Ishikawa (cell line): ENCODE data around the gene CA12.

Experiments used
- CEBPB ChIP-seq: IDR thresholded peaks from 2 replicates; pipeline ENCODE4 v1.6.1; 2012
- CREB1 ChIP-seq: IDR thresholded peaks from 2 replicates; pipeline ENCODE4 v1.6.1; 2012; ENCODE audit warnings: low read depth
- EGR1 ChIP-seq: IDR thresholded peaks from 2 replicates; pipeline ENCODE4 v1.6.1; 2012
- EP300 ChIP-seq: IDR thresholded peaks from 2 replicates; pipeline ENCODE4 v1.6.1; 2012; ENCODE audit warnings: borderline replicate concordance
- FOXM1 ChIP-seq: IDR thresholded peaks from 2 replicates; pipeline ENCODE4 v1.6.1; 2012; ENCODE audit warnings: low read depth, borderline replicate concordance
- NFIC ChIP-seq: IDR thresholded peaks from 2 replicates; pipeline ENCODE4 v1.6.1; 2012
- RAD21 ChIP-seq: IDR thresholded peaks from 2 replicates; pipeline ENCODE4 v1.6.1; 2012; ENCODE audit warnings: low read depth
- TAF1 ChIP-seq: IDR thresholded peaks from 2 replicates; pipeline ENCODE4 v1.6.1; 2012; ENCODE audit warnings: low read depth, mild to moderate bottlenecking
- TCF12 ChIP-seq: IDR thresholded peaks from 2 replicates; pipeline ENCODE4 v1.6.1; 2012; ENCODE audit warnings: low read depth
- TEAD4 ChIP-seq: IDR thresholded peaks from 2 replicates; pipeline ENCODE4 v1.6.1; 2012
- USF1 ChIP-seq: IDR thresholded peaks from 2 replicates; pipeline ENCODE4 v1.6.1; 2012
- YY1 ChIP-seq: IDR thresholded peaks from 2 replicates; pipeline ENCODE4 v1.6.1; 2012; ENCODE audit warnings: low read depth
- ZBTB7A ChIP-seq: IDR thresholded peaks from 2 replicates; pipeline ENCODE4 v1.6.1; 2012; ENCODE audit warnings: low read depth
- TF ChIP-seq, protein P1 (sequence below): IDR thresholded peaks from 2 replicates; pipeline ENCODE4 v1.6.1; 2012
- TF ChIP-seq, protein P2 (sequence below): IDR thresholded peaks from 2 replicates; pipeline ENCODE4 v1.6.1; 2012; ENCODE audit warnings: low read depth, mild to moderate bottlenecking

CA12 gene

DNA sequence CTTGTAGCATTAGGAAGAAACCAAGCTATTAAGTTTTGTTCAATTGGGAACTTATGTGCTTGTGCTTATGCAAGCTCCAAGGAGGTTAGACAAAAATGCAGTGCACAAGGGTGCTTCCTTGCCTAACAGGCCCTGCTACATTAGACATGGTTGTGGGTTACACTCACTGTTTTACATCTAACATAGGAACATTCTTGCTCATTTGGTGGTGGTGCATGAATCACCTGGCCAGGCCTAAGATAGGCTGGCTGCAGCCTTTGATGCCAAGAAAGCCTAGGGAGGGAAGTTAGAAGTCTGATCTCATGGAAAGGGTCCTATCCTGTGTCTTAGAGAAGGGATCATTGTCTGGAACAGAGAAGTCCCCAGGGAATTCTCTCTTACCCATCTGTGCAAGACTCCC, 43.5 kb downstream of the CA12 start:
- TF ChIP-seq USF1 (no peak), TEAD4 (no peak), RAD21 (no peak), CEBPB (no peak), YY1 (no peak), TAF1 (no peak), EP300 (no peak), NFIC (no peak), EGR1 (no peak), FOXM1 (no peak), ZBTB7A (no peak), CREB1 (no peak), TCF12 (no peak)
- TF ChIP-seq, protein P1, sequence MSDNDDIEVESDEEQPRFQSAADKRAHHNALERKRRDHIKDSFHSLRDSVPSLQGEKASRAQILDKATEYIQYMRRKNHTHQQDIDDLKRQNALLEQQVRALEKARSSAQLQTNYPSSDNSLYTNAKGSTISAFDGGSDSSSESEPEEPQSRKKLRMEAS, result no peak
- TF ChIP-seq, protein P2, sequence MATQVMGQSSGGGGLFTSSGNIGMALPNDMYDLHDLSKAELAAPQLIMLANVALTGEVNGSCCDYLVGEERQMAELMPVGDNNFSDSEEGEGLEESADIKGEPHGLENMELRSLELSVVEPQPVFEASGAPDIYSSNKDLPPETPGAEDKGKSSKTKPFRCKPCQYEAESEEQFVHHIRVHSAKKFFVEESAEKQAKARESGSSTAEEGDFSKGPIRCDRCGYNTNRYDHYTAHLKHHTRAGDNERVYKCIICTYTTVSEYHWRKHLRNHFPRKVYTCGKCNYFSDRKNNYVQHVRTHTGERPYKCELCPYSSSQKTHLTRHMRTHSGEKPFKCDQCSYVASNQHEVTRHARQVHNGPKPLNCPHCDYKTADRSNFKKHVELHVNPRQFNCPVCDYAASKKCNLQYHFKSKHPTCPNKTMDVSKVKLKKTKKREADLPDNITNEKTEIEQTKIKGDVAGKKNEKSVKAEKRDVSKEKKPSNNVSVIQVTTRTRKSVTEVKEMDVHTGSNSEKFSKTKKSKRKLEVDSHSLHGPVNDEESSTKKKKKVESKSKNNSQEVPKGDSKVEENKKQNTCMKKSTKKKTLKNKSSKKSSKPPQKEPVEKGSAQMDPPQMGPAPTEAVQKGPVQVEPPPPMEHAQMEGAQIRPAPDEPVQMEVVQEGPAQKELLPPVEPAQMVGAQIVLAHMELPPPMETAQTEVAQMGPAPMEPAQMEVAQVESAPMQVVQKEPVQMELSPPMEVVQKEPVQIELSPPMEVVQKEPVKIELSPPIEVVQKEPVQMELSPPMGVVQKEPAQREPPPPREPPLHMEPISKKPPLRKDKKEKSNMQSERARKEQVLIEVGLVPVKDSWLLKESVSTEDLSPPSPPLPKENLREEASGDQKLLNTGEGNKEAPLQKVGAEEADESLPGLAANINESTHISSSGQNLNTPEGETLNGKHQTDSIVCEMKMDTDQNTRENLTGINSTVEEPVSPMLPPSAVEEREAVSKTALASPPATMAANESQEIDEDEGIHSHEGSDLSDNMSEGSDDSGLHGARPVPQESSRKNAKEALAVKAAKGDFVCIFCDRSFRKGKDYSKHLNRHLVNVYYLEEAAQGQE, result no peak

GRCh38 chr15:63337046-63337445, 44.6 kb downstream of the CA12 start:
- TF ChIP-seq CREB1, result no peak
- no peak for TF ChIP-seq EP300
- TF ChIP-seq, protein P2, result no peak
- no peak for TF ChIP-seq TCF12
- no peak for TF ChIP-seq CEBPB

- TF ChIP-seq CEBPB, result no peak
- no peak for TF ChIP-seq NFIC
- TF ChIP-seq CREB1, result no peak
- no peak for TF ChIP-seq TCF12
- no peak for TF ChIP-seq EP300
- TF ChIP-seq, protein P1, result no peak
- TF ChIP-seq ZBTB7A, result no peak
- TF ChIP-seq TEAD4, result no peak
Observed at GRCh38 chr15:63335543-63336240, 46.0 kb downstream of the CA12 start.

DNA sequence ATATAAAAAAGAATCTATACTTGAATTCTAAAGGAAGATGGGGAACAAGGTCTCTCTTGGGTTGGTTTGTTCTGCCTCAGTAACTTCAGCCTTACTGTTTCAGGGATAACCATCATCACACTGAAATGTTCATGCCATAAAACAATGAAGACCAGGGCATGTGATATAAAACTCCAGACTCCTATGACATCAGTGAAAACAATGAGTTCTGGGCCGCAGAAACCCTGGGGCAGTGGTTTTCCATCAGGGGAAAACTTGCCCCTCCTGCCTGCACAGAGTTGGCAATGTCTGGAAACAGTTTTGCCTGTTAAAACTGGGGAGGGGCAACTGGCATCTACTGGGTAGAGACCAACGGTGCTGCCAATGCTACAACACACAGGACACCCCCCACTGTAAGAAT, 46.8 kb downstream of the CA12 start:
- TF ChIP-seq USF1, result no peak
- no peak for TF ChIP-seq NFIC
- TF ChIP-seq CREB1, result no peak
- no peak for TF ChIP-seq EGR1
- no peak for TF ChIP-seq YY1
- TF ChIP-seq ZBTB7A, result no peak
- no peak for TF ChIP-seq FOXM1
- TF ChIP-seq, protein P2, result no peak
- no peak for TF ChIP-seq RAD21
- no peak for TF ChIP-seq TCF12
- TF ChIP-seq EP300, result no peak
- no peak for TF ChIP-seq CEBPB
- TF ChIP-seq TEAD4, result no peak
- TF ChIP-seq, protein P1, result no peak
- no peak for TF ChIP-seq TAF1
